Pons (tissue), 1 donor: ENCODE data around the gene ITGAX.
"Not testable (repeated sequence)": the region's sequence is repeated elsewhere in the genome, so short reads cannot be mapped to it uniquely, and the experiment has no call there.

Source experiments
- DNase-seq: peaks from one replicate; pipeline ENCODE4 v3.0.0-alpha.2; 2016; ENCODE audit warnings: low spot score

ITGAX gene

GRCh38 chr16:31354394-31355291, at the start of gene ITGAX:
Gene ITGAX, plus strand, starts transcription at chr16:31355176. Its CDS starts 79 bp downstream, at chr16:31355255.
- peak; percentile 54 for DNase-seq

- DNase-seq = no peak
Observed at GRCh38 chr16:31305219-31305618, 49.8 kb upstream of the ITGAX start.

- not testable (repeated sequence) for DNase-seq
Observed at GRCh38 chr16:31308381-31308780, 46.6 kb upstream of the ITGAX start.

GRCh38 chr16:31322500-31322899, 32.5 kb upstream of the ITGAX start:
- no peak for DNase-seq

- DNase-seq = no peak
Observed at GRCh38 chr16:31323959-31324629, 30.9 kb upstream of the ITGAX start.

GRCh38 chr16:31325171-31325570, 29.8 kb upstream of the ITGAX start:
- no peak for DNase-seq

- no peak for DNase-seq
Observed at GRCh38 chr16:31327646-31328225, 27.2 kb upstream of the ITGAX start.

GRCh38 chr16:31328322-31329052, 26.5 kb upstream of the ITGAX start:
- DNase-seq = no peak

GRCh38 chr16:31329671-31330552, 25.1 kb upstream of the ITGAX start:
- no peak for DNase-seq

GRCh38 chr16:31330553-31330890, 24.5 kb upstream of the ITGAX start:
- DNase-seq = no peak

- DNase-seq = no peak
Observed at GRCh38 chr16:31331141-31331764, 23.7 kb upstream of the ITGAX start.

- DNase-seq = no peak
Observed at GRCh38 chr16:31331807-31332301, 23.1 kb upstream of the ITGAX start.

- no peak for DNase-seq
Observed at GRCh38 chr16:31332544-31332943, 22.4 kb upstream of the ITGAX start.

GRCh38 chr16:31333686-31334649, 21.0 kb upstream of the ITGAX start:
- no peak for DNase-seq

GRCh38 chr16:31334934-31335333, 20.0 kb upstream of the ITGAX start:
- no peak for DNase-seq

- no peak for DNase-seq
Observed at GRCh38 chr16:31335431-31335830, 19.5 kb upstream of the ITGAX start.

GRCh38 chr16:31338166-31338685, 16.8 kb upstream of the ITGAX start:
- not testable (repeated sequence) for DNase-seq

- DNase-seq = no peak
Observed at GRCh38 chr16:31344712-31345111, 10.3 kb upstream of the ITGAX start.

- DNase-seq = no peak
Observed at GRCh38 chr16:31347445-31347844, 7.5 kb upstream of the ITGAX start.
